Loucy (cell line): Measurements from ENCODE around the gene CST3.

Experiments used
- H2AFZ ChIP-seq: fragments of 200-600 bp; sonication (generic); 2 replicates; pipeline ENCODE4 v1.6.0; 2016; ENCODE audit warnings: antibody characterized with exemption, mild to moderate bottlenecking, low read length, moderate library complexity
- H3F3A ChIP-seq: fragments of 200-600 bp; 2 replicates; pipeline ENCODE4 v1.6.0; 2016; ENCODE audit warnings: antibody characterized with exemption, low read depth, mild to moderate bottlenecking
- H3K27me3 ChIP-seq: fragments of 200-600 bp; sonication (generic); 2 replicates; pipeline ENCODE4 v1.6.1; 2014; ENCODE audit warnings: low read length, mild to moderate bottlenecking; ENCODE audit not compliant: insufficient read depth, poor library complexity, severe bottlenecking
- H3K36me3 ChIP-seq: fragments of 200-600 bp; sonication (generic); 2 replicates; pipeline ENCODE4 v1.6.1; 2016; ENCODE audit warnings: low read length; ENCODE audit not compliant: insufficient read depth
- H3K4me1 ChIP-seq: fragments of 200-600 bp; sonication (generic); 2 replicates; pipeline ENCODE4 v1.5.1; 2014; ENCODE audit warnings: low read length, mild to moderate bottlenecking; ENCODE audit not compliant: insufficient read depth, poor library complexity, severe bottlenecking
- H3K4me2 ChIP-seq: fragments of 200-600 bp; sonication (generic); 2 replicates; pipeline ENCODE4 v1.6.0; 2014; ENCODE audit warnings: antibody characterized with exemption, low read length, low read depth, mild to moderate bottlenecking; ENCODE audit not compliant: poor library complexity, severe bottlenecking
- H3K4me3 ChIP-seq: fragments of 200-600 bp; sonication (generic); 2 replicates; pipeline ENCODE4 v1.5.1; 2014; ENCODE audit warnings: low read length, mild to moderate bottlenecking, mixed read lengths; ENCODE audit not compliant: poor library complexity, severe bottlenecking
- H3K79me2 ChIP-seq: fragments of 200-600 bp; sonication (generic); 2 replicates; pipeline ENCODE4 v1.6.1; 2014; ENCODE audit warnings: low read length; ENCODE audit not compliant: insufficient read depth
- H3K9ac ChIP-seq: fragments of 200-600 bp; sonication (generic); 2 replicates; pipeline ENCODE4 v1.6.0; 2014; ENCODE audit warnings: mild to moderate bottlenecking, low read depth, low read length, moderate library complexity; ENCODE audit not compliant: poor library complexity, severe bottlenecking
- H3K9me2 ChIP-seq: fragments of 200-600 bp; sonication (generic); replicated peaks from 2 replicates; pipeline ENCODE4 v1.6.1; 2016; ENCODE audit warnings: low read depth, low read length, mixed read lengths
- H3K9me3 ChIP-seq: fragments of 200-600 bp; sonication (generic); 2 replicates; pipeline ENCODE4 v1.6.1; 2014; ENCODE audit warnings: mild to moderate bottlenecking, antibody characterized with exemption, low read length, low read depth; ENCODE audit not compliant: insufficient read depth
- H4K20me1 ChIP-seq: fragments of 200-600 bp; sonication (generic); 2 replicates; pipeline ENCODE4 v1.6.0; 2014; ENCODE audit warnings: antibody characterized with exemption, low read length, mild to moderate bottlenecking; ENCODE audit not compliant: insufficient read depth, poor library complexity, severe bottlenecking
- EZH2phosphoT487 ChIP-seq: fragments of 200-600 bp; IDR thresholded peaks from 2 replicates; pipeline ENCODE4 v1.6.1; 2018; ENCODE audit warnings: antibody characterized with exemption, mild to moderate bottlenecking, moderate library complexity, borderline replicate concordance
- TF ChIP-seq, protein P1 (sequence below): fragments of 200-600 bp; sonication (generic); conservative IDR thresholded peaks from 2 replicates; pipeline ENCODE4 v1.5.1; 2014; ENCODE audit warnings: mild to moderate bottlenecking, antibody characterized with exemption, low read length

The CST3 gene

DNA sequence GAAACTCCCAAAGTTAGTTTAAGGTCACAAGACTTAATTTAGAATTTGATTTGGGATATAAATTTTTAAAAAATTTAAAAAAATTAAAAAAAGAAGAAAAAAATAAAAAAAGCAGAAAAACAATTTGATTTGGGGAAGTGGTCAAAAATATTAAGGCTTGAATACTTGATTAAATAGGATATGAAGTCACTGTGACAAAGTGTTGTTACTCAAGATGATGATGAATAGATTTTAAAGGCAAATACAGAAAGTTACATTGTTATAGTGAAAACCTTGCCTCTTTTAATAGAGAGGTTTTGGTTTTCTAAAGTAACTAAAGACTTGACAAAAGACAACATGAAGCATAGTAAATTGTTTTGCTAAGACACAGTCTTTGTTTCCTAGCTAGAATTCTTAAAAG lies 39.3 kb downstream of the CST3 start:
- H3F3A ChIP-seq = no peaks in the 10 kb centered on the region
- no peaks in the 10 kb centered on the region for H3K4me1 ChIP-seq
- H3K36me3 ChIP-seq = no peaks in the 10 kb centered on the region
- no peaks in the 10 kb centered on the region for H4K20me1 ChIP-seq
- no peak overlapping the region for H3K4me2 ChIP-seq
- no peak overlapping the region for H2AFZ ChIP-seq
- no peaks in the 10 kb centered on the region for H3K27me3 ChIP-seq
- no peak overlapping the region for H3K9ac ChIP-seq
- no peaks in the 10 kb centered on the region for H3K9me3 ChIP-seq
- H3K79me2 ChIP-seq = no peaks in the 10 kb centered on the region
- TF ChIP-seq, protein P1, sequence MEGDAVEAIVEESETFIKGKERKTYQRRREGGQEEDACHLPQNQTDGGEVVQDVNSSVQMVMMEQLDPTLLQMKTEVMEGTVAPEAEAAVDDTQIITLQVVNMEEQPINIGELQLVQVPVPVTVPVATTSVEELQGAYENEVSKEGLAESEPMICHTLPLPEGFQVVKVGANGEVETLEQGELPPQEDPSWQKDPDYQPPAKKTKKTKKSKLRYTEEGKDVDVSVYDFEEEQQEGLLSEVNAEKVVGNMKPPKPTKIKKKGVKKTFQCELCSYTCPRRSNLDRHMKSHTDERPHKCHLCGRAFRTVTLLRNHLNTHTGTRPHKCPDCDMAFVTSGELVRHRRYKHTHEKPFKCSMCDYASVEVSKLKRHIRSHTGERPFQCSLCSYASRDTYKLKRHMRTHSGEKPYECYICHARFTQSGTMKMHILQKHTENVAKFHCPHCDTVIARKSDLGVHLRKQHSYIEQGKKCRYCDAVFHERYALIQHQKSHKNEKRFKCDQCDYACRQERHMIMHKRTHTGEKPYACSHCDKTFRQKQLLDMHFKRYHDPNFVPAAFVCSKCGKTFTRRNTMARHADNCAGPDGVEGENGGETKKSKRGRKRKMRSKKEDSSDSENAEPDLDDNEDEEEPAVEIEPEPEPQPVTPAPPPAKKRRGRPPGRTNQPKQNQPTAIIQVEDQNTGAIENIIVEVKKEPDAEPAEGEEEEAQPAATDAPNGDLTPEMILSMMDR = no peak
- TF ChIP-seq EZH2phosphoT487 = no peak
- no peak overlapping the region for H3K4me3 ChIP-seq
- no peaks in the 10 kb centered on the region for H3K9me2 ChIP-seq

DNA sequence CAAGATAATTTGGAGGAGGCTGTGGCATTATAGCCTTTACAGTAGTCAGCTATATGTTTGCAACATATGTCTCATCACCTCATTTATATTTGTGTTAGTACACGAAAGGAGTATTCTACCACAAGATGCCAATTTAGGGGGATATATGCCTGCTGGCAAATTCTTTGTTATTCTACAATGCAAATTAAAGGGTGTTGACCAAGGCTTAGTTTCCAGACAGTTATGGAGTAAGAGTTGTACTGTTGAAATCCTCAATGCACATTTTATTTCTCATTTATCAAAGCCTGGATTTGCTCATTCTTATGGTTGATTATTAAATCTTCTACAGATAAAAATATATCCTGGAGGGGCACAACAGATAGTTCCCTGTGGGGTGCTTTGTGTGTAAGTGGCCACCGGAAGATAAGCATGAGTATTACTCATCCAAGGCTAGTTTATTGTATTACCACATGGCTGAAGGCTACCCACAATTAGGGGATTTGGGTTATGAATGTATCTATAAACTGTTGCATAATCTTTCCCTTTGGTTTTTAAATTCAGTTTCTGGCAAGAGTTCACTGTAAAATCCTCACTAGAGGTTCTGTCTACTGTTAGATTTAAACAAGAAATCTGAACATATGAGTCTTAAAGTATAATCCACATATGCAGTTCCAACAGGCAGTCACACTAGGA lies 41.0 kb downstream of the CST3 start:
- no peaks in the 10 kb centered on the region for H3K9me3 ChIP-seq
- no peak overlapping the region for H3K4me2 ChIP-seq
- H3K36me3 ChIP-seq = no peaks in the 10 kb centered on the region
- no peaks in the 10 kb centered on the region for H3K4me1 ChIP-seq
- no peaks in the 10 kb centered on the region for H3F3A ChIP-seq
- H3K4me3 ChIP-seq = no peak overlapping the region
- no peaks in the 10 kb centered on the region for H3K9me2 ChIP-seq
- no peaks in the 10 kb centered on the region for H4K20me1 ChIP-seq
- no peak overlapping the region for H2AFZ ChIP-seq
- no peaks in the 10 kb centered on the region for H3K79me2 ChIP-seq
- H3K9ac ChIP-seq = no peak overlapping the region
- no peak for TF ChIP-seq EZH2phosphoT487
- no peaks in the 10 kb centered on the region for H3K27me3 ChIP-seq

DNA sequence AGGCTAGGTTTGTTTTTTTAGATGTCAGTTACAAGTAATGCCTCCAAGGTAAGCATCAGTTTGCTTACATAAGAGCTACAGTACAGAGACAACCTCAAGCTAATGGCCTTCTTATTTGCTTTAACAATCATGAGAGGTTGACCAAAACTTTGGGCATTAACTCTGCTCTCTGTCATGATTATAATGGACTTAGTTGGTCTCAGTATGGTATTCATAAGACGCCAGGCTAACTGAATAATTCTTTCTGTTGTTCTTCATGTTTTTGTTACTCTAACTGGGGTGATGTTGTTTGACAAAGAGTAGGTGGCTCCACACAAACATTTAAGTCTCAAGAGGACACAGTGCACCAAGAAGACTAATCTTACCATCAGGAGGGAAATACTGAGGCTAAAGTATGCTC lies 41.8 kb downstream of the CST3 start:
- H3K27me3 ChIP-seq = no peaks in the 10 kb centered on the region
- no peaks in the 10 kb centered on the region for H3K9me3 ChIP-seq
- H3K36me3 ChIP-seq = no peaks in the 10 kb centered on the region
- TF ChIP-seq, protein P1 = no peak
- TF ChIP-seq EZH2phosphoT487 = no peak
- no peak overlapping the region for H3K4me3 ChIP-seq
- no peaks in the 10 kb centered on the region for H3K9me2 ChIP-seq
- H2AFZ ChIP-seq = no peak overlapping the region
- H3K4me1 ChIP-seq = no peaks in the 10 kb centered on the region
- no peaks in the 10 kb centered on the region for H4K20me1 ChIP-seq
- no peak overlapping the region for H3K4me2 ChIP-seq
- H3F3A ChIP-seq = no peaks in the 10 kb centered on the region
- H3K79me2 ChIP-seq = no peaks in the 10 kb centered on the region
- H3K9ac ChIP-seq = no peak overlapping the region
